ENCODE measurements around the gene PSMD7.

- TF ChIP-seq, protein P1, sequence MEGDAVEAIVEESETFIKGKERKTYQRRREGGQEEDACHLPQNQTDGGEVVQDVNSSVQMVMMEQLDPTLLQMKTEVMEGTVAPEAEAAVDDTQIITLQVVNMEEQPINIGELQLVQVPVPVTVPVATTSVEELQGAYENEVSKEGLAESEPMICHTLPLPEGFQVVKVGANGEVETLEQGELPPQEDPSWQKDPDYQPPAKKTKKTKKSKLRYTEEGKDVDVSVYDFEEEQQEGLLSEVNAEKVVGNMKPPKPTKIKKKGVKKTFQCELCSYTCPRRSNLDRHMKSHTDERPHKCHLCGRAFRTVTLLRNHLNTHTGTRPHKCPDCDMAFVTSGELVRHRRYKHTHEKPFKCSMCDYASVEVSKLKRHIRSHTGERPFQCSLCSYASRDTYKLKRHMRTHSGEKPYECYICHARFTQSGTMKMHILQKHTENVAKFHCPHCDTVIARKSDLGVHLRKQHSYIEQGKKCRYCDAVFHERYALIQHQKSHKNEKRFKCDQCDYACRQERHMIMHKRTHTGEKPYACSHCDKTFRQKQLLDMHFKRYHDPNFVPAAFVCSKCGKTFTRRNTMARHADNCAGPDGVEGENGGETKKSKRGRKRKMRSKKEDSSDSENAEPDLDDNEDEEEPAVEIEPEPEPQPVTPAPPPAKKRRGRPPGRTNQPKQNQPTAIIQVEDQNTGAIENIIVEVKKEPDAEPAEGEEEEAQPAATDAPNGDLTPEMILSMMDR (IDR thresholded peaks at IDR 0.05 in 2 of 3, conservative IDR thresholded peaks at IDR 0.05 in 1 of 3; ENCODE audit: borderline replicate concordance in 1 of 3, insufficient read depth in 1 of 3, low read depth in 2 of 3, low read length in 2 of 3) = no peak
- TF ChIP-seq POLR2AphosphoS5 (IDR thresholded peaks at IDR 0.05; ENCODE audit: low read depth, low read length) (no peak), MAX (IDR thresholded peaks at IDR 0.05) (no peak), EGR1 (IDR thresholded peaks at IDR 0.05; ENCODE audit: low read depth) (no peak)
These were observed 24.7 kb upstream of the PSMD7 start for GRCh38 chr16:74271872-74272271.

Measured in HCT116 (cell line).